SJCRH30 (cell line): ENCODE measurements around the gene NOCT. TPM values are rescaled to one million over a fixed set of nuclear protein-coding genes. Genes with fewer than 3 reads are reported as not detected.
"Not testable (repeated sequence)": the region's sequence is repeated elsewhere in the genome, so short reads cannot be mapped to it uniquely, and the experiment has no call there.

Experiments used
- DNase-seq, 2 experiments: peaks; one replicate each; pipeline ENCODE4 v3.0.0-alpha.2; 2015 to 2020
- H3K27ac ChIP-seq: fragments of 250-450 bp; sonication (Bioruptor Pico); 2 replicates; pipeline ENCODE4 v1.5.1; 2020; ENCODE audit warnings: mild to moderate bottlenecking, moderate library complexity
- H3K27me3 ChIP-seq: fragments of 250-450 bp; sonication (Bioruptor Pico); 2 replicates; pipeline ENCODE4 v1.5.1; 2020; ENCODE audit warnings: mild to moderate bottlenecking, moderate library complexity
- H3K36me3 ChIP-seq: fragments of 250-450 bp; sonication (Bioruptor Pico); 2 replicates; pipeline ENCODE4 v1.5.1; 2020; ENCODE audit warnings: mild to moderate bottlenecking, moderate library complexity
- H3K4me1 ChIP-seq: fragments of 250-450 bp; sonication (Bioruptor Pico); 2 replicates; pipeline ENCODE4 v1.5.1; 2020; ENCODE audit warnings: mild to moderate bottlenecking, moderate library complexity
- H3K4me3 ChIP-seq: fragments of 250-450 bp; sonication (Bioruptor Pico); 2 replicates; pipeline ENCODE4 v1.5.1; 2020; ENCODE audit warnings: mild to moderate bottlenecking, moderate library complexity
- H3K9me3 ChIP-seq: fragments of 250-450 bp; sonication (Bioruptor Pico); replicated peaks from 2 replicates; pipeline ENCODE4 v1.5.1; 2020; ENCODE audit warnings: mild to moderate bottlenecking, moderate library complexity
- total RNA-seq: library from RNA; depleted of rRNA; stranded (reverse); fragments of >200 nt; shearing (Covaris generic); gene quantifications from 2 replicates; pipeline ENCODE4 v1.2.3, GENCODE V29; 2014

The NOCT gene
- total RNA-seq, 1 experiment from 2014 or later, result 12.8 TPM

GRCh38 chr4:139020384-139020783, 4.8 kb downstream of the NOCT start:
- Histone ChIP-seq H3K27me3 (no peaks in the 10 kb centered on the region), H3K36me3 (peaks cover 4% of the 10 kb centered on the region; the same call in 1 of the 2 replicates), H3K9me3 (no peaks in the 10 kb centered on the region), H3K4me1 (peaks cover 9% of the 10 kb centered on the region), H3K4me3 (no peak overlapping the region), H3K27ac (no peak overlapping the region)
- DNase-seq, result no peak

- H3K27ac ChIP-seq, DNase-seq, H3K4me1 ChIP-seq, H3K9me3 ChIP-seq, H3K36me3 ChIP-seq, H3K27me3 ChIP-seq, H3K4me3 ChIP-seq: not testable (repeated sequence)
Measured at GRCh38 chr4:139021071-139021470, 5.5 kb downstream of the NOCT start.

GRCh38 chr4:139022835-139023234, 7.3 kb downstream of the NOCT start:
- H3K36me3 ChIP-seq, result peaks cover 4% of the 10 kb centered on the region; the same call in 1 of the 2 replicates
- no peaks in the 10 kb centered on the region for H3K27me3 ChIP-seq
- DNase-seq, result no peak
- H3K9me3 ChIP-seq, result no peaks in the 10 kb centered on the region
- peaks cover 13% of the 10 kb centered on the region for H3K4me1 ChIP-seq
- H3K4me3 ChIP-seq, result no peak overlapping the region
- no peak overlapping the region for H3K27ac ChIP-seq

DNA sequence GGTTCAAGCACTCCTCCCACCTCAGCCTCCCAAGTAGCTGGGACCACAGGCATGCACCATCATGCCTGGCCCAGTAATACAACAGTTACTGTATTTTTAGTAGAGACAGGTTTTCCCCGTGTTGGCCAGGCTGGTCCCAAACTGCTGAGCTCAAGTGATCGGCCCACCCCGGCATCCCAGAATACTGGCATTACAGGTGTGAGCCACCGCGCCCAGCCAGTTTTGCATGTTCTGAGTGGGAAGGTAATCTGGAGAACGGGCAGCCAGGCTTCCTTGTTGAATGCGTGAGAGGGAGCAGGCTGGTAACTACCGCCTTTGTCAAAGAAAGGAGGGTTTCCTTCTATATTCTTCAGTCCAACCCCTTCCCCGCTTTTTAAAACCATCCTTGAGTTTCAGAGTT, 9.1 kb downstream of the NOCT start:
- Histone ChIP-seq H3K27ac (no peak overlapping the region), H3K9me3 (no peaks in the 10 kb centered on the region), H3K36me3 (peaks cover 4% of the 10 kb centered on the region; the same call in 1 of the 2 replicates), H3K4me1 (peaks cover 11% of the 10 kb centered on the region), H3K27me3 (no peaks in the 10 kb centered on the region), H3K4me3 (no peak overlapping the region)
- DNase-seq, result no peak

DNA sequence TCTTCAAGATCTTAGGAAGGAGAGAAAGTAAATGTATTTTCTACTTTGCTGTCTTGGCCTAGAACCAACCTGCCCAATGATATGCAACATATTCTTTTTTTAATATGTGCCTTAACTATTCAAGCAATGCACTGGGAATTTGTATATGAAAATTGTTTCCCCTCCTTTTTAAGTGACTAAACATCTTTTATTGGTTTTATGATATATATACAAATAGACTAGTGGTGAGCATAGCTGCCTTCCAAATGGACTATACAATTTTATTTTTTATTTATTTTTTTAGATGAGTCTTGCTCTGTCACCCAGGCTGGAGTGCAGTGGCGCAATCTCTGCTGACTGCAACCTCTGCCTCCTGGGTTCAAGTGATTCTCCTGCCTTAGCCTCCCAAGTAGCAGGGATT, 10.3 kb downstream of the NOCT start:
- Histone ChIP-seq H3K27me3 (no peaks in the 10 kb centered on the region), H3K4me1 (peaks cover 8% of the 10 kb centered on the region; the same call in 1 of the 2 replicates), H3K4me3 (no peak overlapping the region), H3K9me3 (no peaks in the 10 kb centered on the region), H3K27ac (no peak overlapping the region), H3K36me3 (no peaks in the 10 kb centered on the region; the same call in 1 of the 2 replicates)
- no peak for DNase-seq

DNA sequence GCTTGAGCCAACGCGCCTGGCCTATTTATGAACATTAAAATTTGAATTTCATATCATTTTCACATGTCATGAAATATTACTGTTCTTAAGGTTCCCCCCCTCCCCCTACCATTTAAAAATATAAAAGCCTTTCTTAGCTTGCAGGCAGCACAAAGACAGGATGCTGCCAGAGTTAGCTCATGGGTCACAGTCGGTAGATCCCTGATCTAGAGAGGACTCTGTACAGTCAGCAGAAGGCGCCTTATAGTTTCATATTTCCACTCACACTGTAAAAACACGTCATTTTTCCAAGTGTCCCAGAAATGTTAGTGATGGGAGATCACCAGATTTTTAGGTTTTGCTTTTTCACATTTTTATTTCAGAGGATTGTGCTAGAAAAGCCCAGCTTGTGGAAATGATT, 12.2 kb downstream of the NOCT start:
- no peak overlapping the region for H3K4me3 ChIP-seq
- H3K27ac ChIP-seq, result peak overlapping the region; percentile 18; the same call in 1 of the 2 replicates
- no peak for DNase-seq
- peaks cover 8% of the 10 kb centered on the region; the same call in 1 of the 2 replicates for H3K4me1 ChIP-seq
- H3K36me3 ChIP-seq, result no peaks in the 10 kb centered on the region; the same call in 1 of the 2 replicates
- H3K27me3 ChIP-seq, result no peaks in the 10 kb centered on the region
- no peaks in the 10 kb centered on the region for H3K9me3 ChIP-seq

DNA sequence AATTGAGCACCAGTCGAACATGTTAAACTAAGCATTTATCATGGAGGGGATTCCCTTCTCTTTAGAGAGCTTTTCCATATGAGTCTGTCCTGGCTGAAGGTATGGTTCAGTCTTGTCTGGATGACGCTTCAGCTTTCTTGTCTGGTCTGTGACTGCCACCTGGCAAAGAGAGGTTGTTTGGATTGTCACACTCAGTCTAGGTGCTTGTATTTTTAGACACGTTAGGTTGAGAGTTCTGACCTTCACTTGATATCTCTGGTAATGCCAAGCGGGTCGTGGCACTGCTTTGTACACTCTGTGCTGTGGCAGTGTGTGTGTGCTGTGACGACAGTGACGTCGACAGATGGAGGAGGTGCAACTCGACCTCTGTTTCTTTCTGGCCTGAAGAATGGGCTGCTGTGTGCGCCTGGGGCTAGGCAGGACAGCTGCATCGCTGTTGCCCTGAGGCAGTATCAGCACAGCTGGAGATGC, 12.6 kb downstream of the NOCT start:
- no peak overlapping the region for H3K4me3 ChIP-seq
- H3K36me3 ChIP-seq, result no peaks in the 10 kb centered on the region; the same call in 1 of the 2 replicates
- no peaks in the 10 kb centered on the region for H3K27me3 ChIP-seq
- no peaks in the 10 kb centered on the region for H3K9me3 ChIP-seq
- H3K27ac ChIP-seq, result peak overlapping the region; percentile 18; the same call in 1 of the 2 replicates
- H3K4me1 ChIP-seq, result peaks cover 8% of the 10 kb centered on the region; the same call in 1 of the 2 replicates
- DNase-seq, result peak; percentile 44 to 67

DNA sequence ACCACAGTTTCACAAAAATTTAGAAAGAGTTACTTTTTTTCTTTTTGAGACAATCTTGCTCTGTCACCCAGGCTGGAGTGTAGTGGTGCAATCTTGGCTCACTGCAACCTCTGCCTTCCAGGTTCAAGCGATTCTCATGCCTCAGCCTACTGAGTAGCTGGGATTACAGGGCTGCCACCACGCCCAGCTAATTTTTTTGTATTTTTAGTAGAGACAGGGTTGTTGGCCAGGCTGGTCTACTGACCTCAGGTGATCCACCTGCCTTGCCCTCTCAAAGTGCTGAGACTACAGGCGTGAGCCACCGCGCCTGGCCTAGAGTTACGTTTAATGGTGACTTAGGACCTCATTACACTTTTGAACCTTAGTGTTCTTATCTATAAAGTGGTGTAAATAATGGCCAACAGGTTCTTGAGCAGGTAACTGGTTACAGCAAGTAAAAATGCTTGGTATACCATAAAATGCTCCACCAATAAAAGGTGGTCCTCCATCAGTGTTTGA, 14.3 kb downstream of the NOCT start:
- H3K36me3 ChIP-seq, H3K27me3 ChIP-seq, DNase-seq, H3K27ac ChIP-seq, H3K4me3 ChIP-seq, H3K9me3 ChIP-seq, H3K4me1 ChIP-seq: not testable (repeated sequence)

GRCh38 chr4:139030614-139031235, 15.1 kb downstream of the NOCT start:
- peak; percentile 51 to 86 for DNase-seq
- peaks cover 8% of the 10 kb centered on the region; the same call in 1 of the 2 replicates for H3K4me1 ChIP-seq
- H3K4me3 ChIP-seq, result no peak overlapping the region
- no peaks in the 10 kb centered on the region for H3K27me3 ChIP-seq
- no peaks in the 10 kb centered on the region for H3K9me3 ChIP-seq
- peaks cover 3% of the 10 kb centered on the region; the same call in 1 of the 2 replicates for H3K36me3 ChIP-seq
- H3K27ac ChIP-seq, result no peak overlapping the region

DNA sequence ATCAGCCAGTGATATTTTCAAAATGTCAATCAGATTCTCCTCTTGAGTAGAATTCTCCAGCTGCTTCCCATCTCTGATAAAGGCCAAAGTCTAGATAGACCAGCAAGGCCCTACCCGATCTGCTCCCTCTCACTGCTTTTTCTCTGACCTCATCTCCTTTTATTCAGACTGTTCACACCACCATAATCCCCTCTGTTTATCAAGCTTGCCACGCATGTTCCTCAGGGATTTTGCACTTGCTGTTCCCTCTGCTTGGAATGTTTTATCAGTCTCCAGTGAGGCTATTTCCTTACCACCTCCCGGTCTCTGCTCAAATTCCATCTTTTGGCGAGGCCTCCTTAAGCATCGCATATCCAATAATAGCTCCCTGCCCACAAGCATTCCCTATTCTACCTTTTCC, 20.1 kb downstream of the NOCT start:
- Histone ChIP-seq H3K36me3 (peaks cover 10% of the 10 kb centered on the region), H3K4me3 (no peak overlapping the region), H3K27me3 (no peaks in the 10 kb centered on the region), H3K27ac (no peak overlapping the region), H3K4me1 (no peaks in the 10 kb centered on the region), H3K9me3 (no peaks in the 10 kb centered on the region)
- DNase-seq, result no peak

DNA sequence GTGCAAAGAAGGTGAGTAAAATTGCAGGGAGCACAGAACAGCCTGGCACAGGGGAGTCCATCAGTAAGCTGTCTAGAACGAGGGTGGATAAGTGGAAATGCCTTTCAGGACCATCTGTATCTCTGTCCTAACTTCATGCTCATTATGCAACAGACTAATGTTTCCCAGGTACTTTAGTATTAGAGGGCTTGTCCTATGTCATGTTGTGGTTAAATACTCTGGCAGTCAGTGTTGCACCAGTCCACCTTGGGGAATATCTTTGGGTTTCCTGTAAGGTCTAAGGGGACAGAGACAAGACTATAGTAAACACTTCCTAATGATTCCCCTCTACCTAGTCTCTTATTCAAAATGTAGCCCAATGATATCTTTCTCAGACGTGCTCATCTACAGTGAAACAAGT, 21.3 kb downstream of the NOCT start:
- Histone ChIP-seq H3K27ac (no peak overlapping the region), H3K27me3 (no peaks in the 10 kb centered on the region), H3K9me3 (no peaks in the 10 kb centered on the region), H3K36me3 (peaks cover 10% of the 10 kb centered on the region), H3K4me3 (no peak overlapping the region), H3K4me1 (no peaks in the 10 kb centered on the region)
- DNase-seq, result no peak

GRCh38 chr4:139038874-139039443, 23.4 kb downstream of the NOCT start:
- DNase-seq, result no peak
- Histone ChIP-seq H3K27me3 (no peaks in the 10 kb centered on the region), H3K27ac (no peak overlapping the region)

DNA sequence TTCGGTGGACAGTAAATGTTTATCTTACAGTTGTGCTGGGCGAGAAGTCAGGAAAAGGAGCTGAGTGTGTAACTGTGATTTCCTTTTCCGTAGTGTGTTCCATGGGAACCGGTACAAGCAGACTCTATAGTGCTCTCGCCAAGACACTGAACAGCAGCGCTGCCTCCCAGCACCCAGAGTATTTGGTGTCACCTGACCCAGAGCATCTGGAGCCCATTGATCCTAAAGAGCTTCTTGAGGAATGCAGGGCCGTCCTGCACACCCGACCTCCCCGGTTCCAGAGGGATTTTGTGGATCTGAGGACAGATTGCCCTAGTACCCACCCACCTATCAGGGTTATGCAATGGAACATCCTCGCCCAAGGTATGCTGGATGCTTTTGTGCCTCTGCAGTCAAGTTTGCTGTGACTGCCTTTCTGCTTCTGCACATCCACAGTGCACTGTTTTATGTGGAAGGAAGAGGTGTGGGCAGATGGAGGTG, 27.4 kb downstream of the NOCT start:
- no peaks in the 10 kb centered on the region for H3K9me3 ChIP-seq
- peaks cover 28% of the 10 kb centered on the region for H3K36me3 ChIP-seq
- H3K27ac ChIP-seq, result no peak overlapping the region
- H3K27me3 ChIP-seq, result no peaks in the 10 kb centered on the region
- H3K4me3 ChIP-seq, result no peak overlapping the region
- H3K4me1 ChIP-seq, result no peaks in the 10 kb centered on the region
- no peak for DNase-seq

More at GRCh38 chr4:139038874-139039443, 23.4 kb downstream of the NOCT start:
- Histone ChIP-seq H3K36me3 (peaks cover 10% of the 10 kb centered on the region), H3K4me3 (no peak overlapping the region), H3K4me1 (no peaks in the 10 kb centered on the region), H3K9me3 (no peaks in the 10 kb centered on the region)

DNA sequence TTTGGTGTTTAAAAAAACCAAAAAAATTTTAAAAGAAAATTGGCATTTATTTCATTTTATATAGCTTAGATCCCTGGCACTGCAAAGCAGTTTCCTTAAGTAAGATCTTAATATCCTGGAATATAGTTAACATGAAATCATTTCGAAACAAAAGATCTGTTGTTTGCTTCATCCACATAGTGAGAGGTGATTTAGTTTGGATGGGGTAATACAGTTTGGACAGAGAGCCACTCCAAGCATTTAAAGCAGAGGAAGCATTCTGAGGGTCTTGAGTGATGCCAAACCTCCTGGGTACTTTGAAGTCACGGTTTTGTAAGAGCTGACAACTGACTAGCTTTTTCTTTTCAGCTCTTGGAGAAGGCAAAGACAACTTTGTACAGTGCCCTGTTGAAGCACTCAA, 28.7 kb downstream of the NOCT start:
- no peak overlapping the region for H3K4me3 ChIP-seq
- H3K9me3 ChIP-seq, result no peaks in the 10 kb centered on the region
- peaks cover 33% of the 10 kb centered on the region for H3K36me3 ChIP-seq

DNA sequence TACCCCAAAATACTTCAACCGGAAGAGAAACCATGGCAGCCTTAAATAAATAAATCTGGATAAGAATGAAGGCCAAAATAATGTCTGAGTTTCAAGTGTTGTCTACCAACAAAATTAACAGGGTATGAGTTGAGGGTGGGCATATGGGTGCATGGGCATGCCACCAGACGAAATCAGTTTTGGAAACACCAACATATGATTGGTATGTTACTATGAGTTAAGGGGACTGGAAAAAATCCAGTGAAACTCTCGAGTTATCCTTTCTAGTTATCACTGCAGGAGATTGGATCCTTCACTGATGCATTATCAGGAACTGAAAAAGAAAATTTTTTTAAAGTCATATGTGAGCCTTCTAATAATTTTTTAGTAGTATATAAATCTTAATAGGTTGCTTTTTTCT, 32.4 kb downstream of the NOCT start:
- H3K27ac ChIP-seq, result no peak overlapping the region
- DNase-seq, result no peak
- no peaks in the 10 kb centered on the region for H3K27me3 ChIP-seq
- H3K4me3 ChIP-seq, result no peak overlapping the region
- H3K4me1 ChIP-seq, result no peaks in the 10 kb centered on the region
- H3K9me3 ChIP-seq, result no peaks in the 10 kb centered on the region
- H3K36me3 ChIP-seq, result peaks cover 36% of the 10 kb centered on the region

More for the DNA sequence above, 28.7 kb downstream of the NOCT start:
- no peak for DNase-seq
- Histone ChIP-seq H3K27me3 (no peaks in the 10 kb centered on the region), H3K27ac (no peak overlapping the region), H3K4me1 (no peaks in the 10 kb centered on the region)
